ENCODE data around the gene CLASP1.
"Not testable (repeated sequence)": the region's sequence is repeated elsewhere in the genome, so short reads cannot be mapped to it uniquely, and the experiment has no call there.

The CLASP1 gene

DNA sequence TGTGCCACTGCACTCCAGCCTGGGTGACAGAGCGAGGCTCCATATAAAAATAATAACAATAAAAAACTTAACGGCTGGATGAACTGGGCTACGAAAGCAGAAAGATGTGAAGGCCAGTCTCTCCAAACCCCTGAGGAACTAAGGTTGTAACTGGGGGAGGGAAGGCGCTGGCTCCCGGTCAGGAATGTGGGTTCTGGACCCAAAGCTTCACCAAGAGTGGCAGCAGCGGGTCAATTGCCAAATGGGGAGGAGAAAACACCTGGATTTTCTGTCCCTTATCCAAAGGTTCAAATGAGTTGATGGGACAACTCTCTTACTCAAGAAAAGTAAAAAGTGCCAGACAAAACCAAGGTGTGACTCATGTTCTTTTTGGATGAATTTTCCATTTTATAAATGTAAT is 304.2 kb downstream of the CLASP1 start:
- H3K4me1 Mint-ChIP-seq = no peaks in the 10 kb centered on the region
- DNase-seq = no peak
- H3K27me3 Mint-ChIP-seq = no peaks in the 10 kb centered on the region
- H3K4me3 Mint-ChIP-seq = no peak overlapping the region
- peaks cover 37% of the 10 kb centered on the region for H3K36me3 Mint-ChIP-seq
- CTCF ChIA-PET = no interaction called here
- H3K27ac Mint-ChIP-seq = no peak overlapping the region
- no peaks in the 10 kb centered on the region for H3K9me3 Mint-ChIP-seq

DNA sequence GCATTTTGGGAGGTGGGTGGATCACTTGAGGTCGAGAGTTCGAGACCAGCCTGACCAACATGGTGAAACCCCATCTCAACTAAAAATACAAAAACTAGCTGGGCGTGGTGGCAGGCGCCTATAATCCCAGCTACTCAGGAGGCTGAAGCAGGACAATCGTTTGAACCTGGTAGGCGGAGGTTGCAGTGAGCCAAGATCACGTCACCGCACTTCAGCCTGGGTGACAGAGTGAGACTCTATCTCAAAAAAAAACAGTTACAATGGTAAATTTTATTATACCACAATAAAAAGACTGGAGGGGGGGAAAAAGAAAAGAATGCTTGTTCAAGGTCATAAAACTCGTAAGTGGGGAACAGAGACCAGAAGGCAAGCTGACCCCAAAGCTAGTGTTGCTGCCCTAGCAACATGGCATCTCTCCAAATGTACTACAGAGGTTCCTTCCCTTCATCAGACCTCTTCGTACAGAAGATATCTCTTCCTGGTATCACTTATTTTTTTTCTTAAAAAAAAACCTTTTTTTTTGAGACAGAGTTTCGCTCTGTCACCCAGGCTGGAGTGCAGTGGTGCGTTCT is 305.3 kb downstream of the CLASP1 start:
- H3K4me3 Mint-ChIP-seq, CTCF ChIA-PET, DNase-seq, H3K27me3 Mint-ChIP-seq, H3K4me1 Mint-ChIP-seq, H3K27ac Mint-ChIP-seq, H3K9me3 Mint-ChIP-seq: not testable (repeated sequence)
- H3K36me3 Mint-ChIP-seq = peaks cover 40% of the 10 kb centered on the region

GRCh38 chr2:121343191-121343590 is 306.1 kb downstream of the CLASP1 start:
- no peak overlapping the region for H3K27ac Mint-ChIP-seq
- no peaks in the 10 kb centered on the region for H3K9me3 Mint-ChIP-seq
- DNase-seq = no peak
- H3K27me3 Mint-ChIP-seq = no peaks in the 10 kb centered on the region
- CTCF ChIA-PET = interaction anchor here (1.4 kb wide), 1 partner anchor 12 kb away, joined by 5 read pairs; no protein-coding TSS in a partner anchor
- H3K36me3 Mint-ChIP-seq = peaks cover 35% of the 10 kb centered on the region
- H3K4me3 Mint-ChIP-seq = no peak overlapping the region
- H3K4me1 Mint-ChIP-seq = no peaks in the 10 kb centered on the region

DNA sequence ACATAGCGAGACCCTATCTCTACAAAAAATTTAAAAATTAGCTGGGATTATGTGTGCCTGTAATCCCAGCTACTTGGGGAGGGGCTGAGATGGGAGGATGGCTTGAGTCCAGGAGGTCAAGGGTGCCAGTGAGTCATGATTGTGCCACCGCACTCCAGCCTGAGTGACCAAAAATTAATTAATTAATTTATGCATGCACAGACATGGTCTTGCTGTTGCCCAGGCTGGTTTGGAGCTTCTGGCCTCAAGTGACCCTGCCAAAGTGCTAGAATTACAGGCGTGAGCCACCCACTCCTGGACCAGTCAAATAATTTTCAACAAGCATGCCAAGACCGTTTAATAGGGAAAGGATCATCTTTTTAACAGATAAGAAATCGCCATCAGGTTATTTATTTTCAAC is 306.5 kb downstream of the CLASP1 start:
- CTCF ChIA-PET = interaction anchor here (1.4 kb wide), 1 partner anchor 13 kb away, joined by 5 read pairs; no protein-coding TSS in a partner anchor
- no peaks in the 10 kb centered on the region for H3K9me3 Mint-ChIP-seq
- H3K4me1 Mint-ChIP-seq = no peaks in the 10 kb centered on the region
- H3K27me3 Mint-ChIP-seq = no peaks in the 10 kb centered on the region
- peaks cover 31% of the 10 kb centered on the region for H3K36me3 Mint-ChIP-seq
- H3K4me3 Mint-ChIP-seq = no peak overlapping the region
- DNase-seq = no peak
- no peak overlapping the region for H3K27ac Mint-ChIP-seq

DNA sequence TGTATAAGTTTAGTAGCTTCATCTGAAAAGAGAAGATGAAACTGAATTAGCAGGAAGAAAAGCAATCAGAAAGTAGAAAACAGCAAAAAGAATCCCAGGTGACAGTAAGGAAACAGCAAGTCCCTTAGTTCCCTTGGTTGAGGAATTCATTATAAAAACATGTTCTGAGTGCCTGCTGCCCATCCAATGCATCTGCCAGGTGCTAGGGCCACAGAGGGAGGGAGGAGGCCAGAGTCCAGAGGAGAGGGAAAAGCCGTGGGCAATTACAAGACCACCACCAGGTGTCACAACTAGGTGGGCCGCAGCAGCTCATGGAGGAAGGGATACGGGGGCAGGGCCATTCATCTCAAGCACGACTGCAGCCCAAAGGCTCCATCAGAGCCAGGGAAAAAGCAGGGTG is 308.3 kb downstream of the CLASP1 start:
- H3K27me3 Mint-ChIP-seq = no peaks in the 10 kb centered on the region
- no peak overlapping the region for H3K27ac Mint-ChIP-seq
- no peak for DNase-seq
- H3K36me3 Mint-ChIP-seq = peaks cover 24% of the 10 kb centered on the region
- H3K9me3 Mint-ChIP-seq = no peaks in the 10 kb centered on the region
- no peak overlapping the region for H3K4me3 Mint-ChIP-seq
- CTCF ChIA-PET = interaction anchor here (0.6 kb wide), 1 partner anchor 266 kb away, joined by 3 read pairs; no protein-coding TSS in a partner anchor
- no peaks in the 10 kb centered on the region for H3K4me1 Mint-ChIP-seq

DNA sequence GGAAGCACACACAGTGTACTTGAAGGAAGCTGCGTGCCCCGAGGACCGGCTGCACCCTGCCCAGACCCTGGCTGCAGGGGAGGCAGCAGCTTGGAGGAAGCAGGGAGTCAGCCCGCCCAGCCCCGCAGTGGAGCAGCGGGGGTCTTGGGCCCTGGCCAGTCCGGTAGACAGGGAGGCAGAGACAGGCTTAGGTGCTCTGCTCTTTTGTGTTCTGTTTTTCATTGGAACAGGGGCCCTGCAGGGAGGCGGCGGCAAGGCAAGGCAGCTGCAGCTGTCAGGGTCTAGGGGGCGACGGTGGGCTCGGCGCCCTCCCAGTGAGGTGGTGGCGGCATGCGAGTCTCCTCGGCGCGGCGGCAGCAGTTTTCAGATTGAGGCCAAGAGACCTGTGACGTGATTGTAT is 311.0 kb downstream of the CLASP1 start:
- no peaks in the 10 kb centered on the region for H3K9me3 Mint-ChIP-seq
- H3K36me3 Mint-ChIP-seq = peaks cover 18% of the 10 kb centered on the region
- CTCF ChIA-PET = no interaction called here
- H3K27ac Mint-ChIP-seq = no peak overlapping the region
- no peaks in the 10 kb centered on the region for H3K4me1 Mint-ChIP-seq
- no peak for DNase-seq
- H3K4me3 Mint-ChIP-seq = no peak overlapping the region
- no peaks in the 10 kb centered on the region for H3K27me3 Mint-ChIP-seq

- Mint-ChIP-seq H3K4me1 (no peaks in the 10 kb centered on the region), H3K36me3 (peaks cover 13% of the 10 kb centered on the region), H3K27ac (no peak overlapping the region), H3K9me3 (no peaks in the 10 kb centered on the region), H3K4me3 (no peak overlapping the region), H3K27me3 (no peaks in the 10 kb centered on the region)
- CTCF ChIA-PET = no interaction called here
- DNase-seq = no peak
Observed at GRCh38 chr2:121336528-121337294, 312.6 kb downstream of the CLASP1 start.

DNA sequence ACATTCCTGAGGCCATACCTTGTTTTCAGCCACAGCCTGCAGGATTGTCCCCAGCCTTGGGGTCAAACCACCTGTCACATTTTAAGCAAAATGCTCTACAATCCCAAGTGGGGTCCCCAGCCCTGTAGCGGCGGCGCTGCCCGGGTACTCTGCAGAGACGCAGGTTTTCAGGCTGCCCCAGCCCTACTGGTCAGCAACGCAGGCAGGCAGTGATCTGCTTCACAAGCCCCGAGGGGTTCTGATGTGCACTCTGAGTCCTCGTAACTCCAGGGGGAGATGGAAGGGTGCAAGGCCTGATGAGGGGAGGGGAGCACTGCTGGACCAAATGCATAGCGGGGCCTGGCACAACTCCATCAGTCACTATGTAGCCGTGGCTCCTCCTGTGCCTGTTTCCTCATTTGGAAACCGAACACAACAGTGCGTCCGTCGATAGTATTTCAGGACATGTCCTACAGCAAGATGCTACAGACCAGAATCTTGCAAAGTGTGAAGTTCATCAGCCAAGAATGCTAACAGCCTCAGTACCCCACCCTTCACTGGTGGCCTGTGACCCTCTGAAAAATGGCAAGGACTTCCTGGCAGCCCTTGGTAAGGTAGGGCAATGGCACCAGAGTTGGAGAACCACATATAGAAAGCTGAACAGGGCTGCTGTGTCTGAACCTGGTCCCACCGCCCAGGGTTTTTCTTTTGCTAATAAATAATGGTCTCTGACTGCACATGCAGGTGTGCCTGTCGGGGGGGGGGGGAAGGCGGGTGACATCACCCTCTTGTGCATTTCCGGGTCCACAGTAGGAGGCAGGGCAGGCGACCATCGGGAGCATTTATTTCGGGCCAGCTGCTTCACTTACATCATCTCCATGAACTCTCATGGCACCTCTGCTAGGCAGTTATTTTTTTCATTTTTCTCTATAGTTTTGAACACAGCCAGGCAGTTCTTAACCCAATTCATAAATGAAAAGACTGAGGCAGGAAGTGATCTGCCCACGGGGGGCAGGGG is 313.7 kb downstream of the CLASP1 start:
- H3K27me3 Mint-ChIP-seq = no peaks in the 10 kb centered on the region
- H3K4me3 Mint-ChIP-seq = no peak overlapping the region
- H3K9me3 Mint-ChIP-seq = no peaks in the 10 kb centered on the region
- peak overlapping the region; percentile 67 for H3K27ac Mint-ChIP-seq
- H3K4me1 Mint-ChIP-seq = no peaks in the 10 kb centered on the region
- DNase-seq = no peak
- CTCF ChIA-PET = no interaction called here
- H3K36me3 Mint-ChIP-seq = peaks cover 7% of the 10 kb centered on the region

- Mint-ChIP-seq H3K27me3 (no peaks in the 10 kb centered on the region), H3K4me1 (no peaks in the 10 kb centered on the region), H3K36me3 (peaks cover under 1% of the 10 kb centered on the region), H3K27ac (peak overlapping the region; percentile 42), H3K4me3 (no peak overlapping the region), H3K9me3 (no peaks in the 10 kb centered on the region)
- CTCF ChIA-PET = interaction anchor here (1.3 kb wide), 1 partner anchor 21 kb away, joined by 5 read pairs; no protein-coding TSS in a partner anchor
- no peak for DNase-seq
Observed at GRCh38 chr2:121334581-121335293, 314.5 kb downstream of the CLASP1 start.

DNA sequence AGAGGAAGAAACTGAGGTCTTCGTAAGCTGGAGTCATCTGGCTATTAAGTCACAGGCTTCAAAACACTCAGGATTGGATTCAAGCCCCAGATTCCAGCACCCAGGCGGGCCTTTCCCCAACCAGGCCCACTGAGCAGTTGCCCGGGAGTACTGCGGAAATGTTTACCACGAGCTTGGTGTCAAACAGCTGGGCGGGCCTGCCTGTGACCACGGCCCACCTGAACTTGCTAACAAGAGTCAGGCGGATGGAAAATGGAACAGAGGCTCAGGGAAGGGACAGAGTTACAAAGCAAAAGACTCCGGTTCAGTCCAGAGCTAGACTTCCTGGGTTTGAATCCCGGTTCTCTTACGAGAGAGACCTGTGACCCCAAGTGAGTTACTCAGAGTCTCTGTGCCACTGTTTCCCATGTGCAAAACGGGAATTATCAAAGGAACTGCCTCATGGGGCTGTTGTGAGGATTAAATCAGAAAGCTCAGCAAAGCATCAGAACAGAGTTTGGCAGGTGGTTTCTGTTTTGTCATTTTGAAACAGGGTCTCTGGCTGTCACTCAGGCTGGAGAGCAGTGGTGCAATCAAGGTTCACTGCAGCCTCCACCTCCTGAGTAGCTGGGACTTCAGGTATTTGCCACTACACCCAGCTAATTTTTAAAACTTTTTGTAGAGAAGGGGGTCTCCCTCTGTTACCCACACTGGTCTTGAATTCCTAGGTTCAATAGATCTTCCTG is 315.3 kb downstream of the CLASP1 start:
- no peak for DNase-seq
- no peaks in the 10 kb centered on the region for H3K36me3 Mint-ChIP-seq
- no peaks in the 10 kb centered on the region for H3K9me3 Mint-ChIP-seq
- H3K4me1 Mint-ChIP-seq = no peaks in the 10 kb centered on the region
- no peak overlapping the region for H3K4me3 Mint-ChIP-seq
- CTCF ChIA-PET = interaction anchor here (1.3 kb wide), 1 partner anchor 22 kb away, joined by 5 read pairs; no protein-coding TSS in a partner anchor
- H3K27ac Mint-ChIP-seq = no peak overlapping the region
- H3K27me3 Mint-ChIP-seq = no peaks in the 10 kb centered on the region

DNA sequence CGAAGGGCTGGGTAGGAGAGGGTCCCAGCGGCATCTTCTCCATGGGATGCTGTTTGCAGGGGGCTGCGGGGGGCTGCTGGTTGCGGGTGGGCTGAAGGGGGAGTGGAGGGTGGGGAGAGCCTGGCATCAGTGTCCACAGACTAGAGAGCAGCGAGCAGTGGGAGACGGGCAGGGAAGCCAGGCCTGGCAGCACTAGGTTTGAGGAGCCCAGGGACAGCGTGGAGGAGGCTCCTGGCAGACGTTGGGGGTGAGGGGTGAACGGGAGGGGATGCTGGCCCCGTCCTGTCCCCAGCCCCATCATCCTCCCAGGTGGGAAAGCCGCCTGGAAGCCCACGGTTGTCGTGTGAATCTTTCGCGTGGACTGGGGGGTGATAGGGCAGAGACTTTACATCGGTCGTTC is 316.0 kb downstream of the CLASP1 start:
- H3K4me3 Mint-ChIP-seq = no peak overlapping the region
- H3K9me3 Mint-ChIP-seq = no peaks in the 10 kb centered on the region
- H3K27me3 Mint-ChIP-seq = no peaks in the 10 kb centered on the region
- CTCF ChIA-PET = interaction anchor here (1.3 kb wide), 1 partner anchor 23 kb away, joined by 5 read pairs; no protein-coding TSS in a partner anchor
- H3K4me1 Mint-ChIP-seq = no peaks in the 10 kb centered on the region
- no peak for DNase-seq
- no peaks in the 10 kb centered on the region for H3K36me3 Mint-ChIP-seq
- no peak overlapping the region for H3K27ac Mint-ChIP-seq

GRCh38 chr2:121331324-121331723 is 317.9 kb downstream of the CLASP1 start:
- CTCF ChIA-PET, H3K36me3 Mint-ChIP-seq, H3K27me3 Mint-ChIP-seq, H3K4me3 Mint-ChIP-seq, H3K4me1 Mint-ChIP-seq, H3K27ac Mint-ChIP-seq, DNase-seq, H3K9me3 Mint-ChIP-seq: not testable (repeated sequence)

DNA sequence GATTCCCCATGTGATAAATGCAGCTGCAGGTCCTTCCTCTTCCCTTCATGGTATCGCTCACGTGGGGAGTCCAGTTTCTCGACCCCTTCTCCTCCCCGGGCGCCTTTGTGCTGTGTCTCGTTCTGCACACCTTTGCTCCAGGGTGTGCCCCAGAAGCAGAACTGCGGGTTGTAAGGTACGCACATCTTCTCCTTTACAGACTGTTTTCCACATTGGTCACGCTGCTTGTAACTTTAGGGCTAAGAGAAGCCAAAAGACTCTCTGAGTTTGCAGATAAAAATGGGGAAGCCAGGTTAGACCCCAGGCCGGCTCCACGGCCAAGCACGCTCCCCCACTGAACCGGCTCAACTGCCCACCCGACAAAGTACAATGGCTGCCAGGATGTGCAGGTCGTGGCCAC is 318.3 kb downstream of the CLASP1 start:
- no peaks in the 10 kb centered on the region for H3K4me1 Mint-ChIP-seq
- CTCF ChIA-PET = no interaction called here
- no peaks in the 10 kb centered on the region for H3K9me3 Mint-ChIP-seq
- no peaks in the 10 kb centered on the region for H3K27me3 Mint-ChIP-seq
- no peak overlapping the region for H3K27ac Mint-ChIP-seq
- H3K4me3 Mint-ChIP-seq = no peak overlapping the region
- no peaks in the 10 kb centered on the region for H3K36me3 Mint-ChIP-seq
- DNase-seq = no peak

Data from activated naive CD4-positive, alpha-beta T cell treated with anti-CD3 and anti-CD28 coated beads, Interleukin-2, amount 10 ng/mL, durations not matched to agents 7 days and 5 days (primary cell).